Measurements from ENCODE around the gene CDC42BPB.
"Not testable (repeated sequence)": the region's sequence is repeated elsewhere in the genome, so short reads cannot be mapped to it uniquely, and the experiment has no call there.

CDC42BPB gene

GRCh38 chr14:103041464-103041863 is 15.9 kb downstream of the CDC42BPB start:
- no peak for DNase-seq

- DNase-seq, result no peak
Measured at GRCh38 chr14:103033681-103034096, 23.7 kb downstream of the CDC42BPB start.

- DNase-seq, result no peak
Measured at GRCh38 chr14:103031956-103032355, 25.4 kb downstream of the CDC42BPB start.

GRCh38 chr14:103031566-103031911 is 25.8 kb downstream of the CDC42BPB start:
- no peak for DNase-seq

- no peak for DNase-seq
Measured at GRCh38 chr14:103030741-103031565, 26.4 kb downstream of the CDC42BPB start.

GRCh38 chr14:103029936-103030335 is 27.4 kb downstream of the CDC42BPB start:
- no peak for DNase-seq

- DNase-seq, result no peak
Measured at GRCh38 chr14:103028772-103029171, 28.6 kb downstream of the CDC42BPB start.

GRCh38 chr14:103028161-103028767 is 29.1 kb downstream of the CDC42BPB start:
- no peak for DNase-seq

- no peak for DNase-seq
Measured at GRCh38 chr14:103027451-103027850, 29.9 kb downstream of the CDC42BPB start.

GRCh38 chr14:103026988-103027387 is 30.4 kb downstream of the CDC42BPB start:
- no peak for DNase-seq

GRCh38 chr14:103026196-103026595 is 31.2 kb downstream of the CDC42BPB start:
- DNase-seq, result not testable (repeated sequence)

- no peak for DNase-seq
Measured at GRCh38 chr14:103023881-103024473, 33.4 kb downstream of the CDC42BPB start.

- DNase-seq, result no peak
Measured at GRCh38 chr14:103022685-103023044, 34.7 kb downstream of the CDC42BPB start.

- no peak for DNase-seq
Measured at GRCh38 chr14:103022002-103022684, 35.2 kb downstream of the CDC42BPB start.

GRCh38 chr14:103021684-103022001 is 35.7 kb downstream of the CDC42BPB start:
- no peak for DNase-seq

GRCh38 chr14:103020271-103021170 is 36.8 kb downstream of the CDC42BPB start:
- no peak for DNase-seq

- DNase-seq, result no peak
Measured at GRCh38 chr14:103019826-103020225, 37.5 kb downstream of the CDC42BPB start.

GRCh38 chr14:103019236-103019635 is 38.1 kb downstream of the CDC42BPB start:
- DNase-seq, result no peak

GRCh38 chr14:103016594-103016993 is 40.8 kb downstream of the CDC42BPB start:
- no peak for DNase-seq

GRCh38 chr14:103016071-103016470 is 41.3 kb downstream of the CDC42BPB start:
- DNase-seq, result no peak

GRCh38 chr14:103015426-103015825 is 41.9 kb downstream of the CDC42BPB start:
- DNase-seq, result no peak

- DNase-seq, result peak in 1 of 5 experiments; percentile 49
Measured at GRCh38 chr14:103014466-103015228, 42.7 kb downstream of the CDC42BPB start.

Measured in T-helper 2 cell (primary cell).